Fibroblast of the aortic adventitia (primary cell): ENCODE results near the gene GALNS. TPM values are rescaled to one million over a fixed set of nuclear protein-coding genes. Genes with fewer than 3 reads are reported as not detected.

Experiments used
- DNase-seq: peaks from one replicate; pipeline ENCODE4 v3.0.0-alpha.2; 2010; ENCODE audit warnings: low read depth
- H3K4me3 ChIP-seq: 2 replicates; pipeline ENCODE4 v1.5.1; 2011; ENCODE audit warnings: low read depth, mild to moderate bottlenecking, control low read depth, low read length, moderate library complexity
- total RNA-seq: library from RNA; depleted of rRNA; stranded (reverse); fragments of >200 nt; gene quantifications from 2 replicates; pipeline ENCODE4 v1.2.3, GENCODE V29; 2012; ENCODE audit warnings: low replicate concordance
- TF ChIP-seq, protein P1 (sequence below): IDR thresholded peaks from 2 replicates; pipeline ENCODE4 v1.5.1; 2011; ENCODE audit warnings: mild to moderate bottlenecking, low read length, control low read depth, inconsistent platforms; ENCODE audit not compliant: insufficient read depth

GALNS gene
- total RNA-seq, 1 donor, result 22.5 TPM

DNA sequence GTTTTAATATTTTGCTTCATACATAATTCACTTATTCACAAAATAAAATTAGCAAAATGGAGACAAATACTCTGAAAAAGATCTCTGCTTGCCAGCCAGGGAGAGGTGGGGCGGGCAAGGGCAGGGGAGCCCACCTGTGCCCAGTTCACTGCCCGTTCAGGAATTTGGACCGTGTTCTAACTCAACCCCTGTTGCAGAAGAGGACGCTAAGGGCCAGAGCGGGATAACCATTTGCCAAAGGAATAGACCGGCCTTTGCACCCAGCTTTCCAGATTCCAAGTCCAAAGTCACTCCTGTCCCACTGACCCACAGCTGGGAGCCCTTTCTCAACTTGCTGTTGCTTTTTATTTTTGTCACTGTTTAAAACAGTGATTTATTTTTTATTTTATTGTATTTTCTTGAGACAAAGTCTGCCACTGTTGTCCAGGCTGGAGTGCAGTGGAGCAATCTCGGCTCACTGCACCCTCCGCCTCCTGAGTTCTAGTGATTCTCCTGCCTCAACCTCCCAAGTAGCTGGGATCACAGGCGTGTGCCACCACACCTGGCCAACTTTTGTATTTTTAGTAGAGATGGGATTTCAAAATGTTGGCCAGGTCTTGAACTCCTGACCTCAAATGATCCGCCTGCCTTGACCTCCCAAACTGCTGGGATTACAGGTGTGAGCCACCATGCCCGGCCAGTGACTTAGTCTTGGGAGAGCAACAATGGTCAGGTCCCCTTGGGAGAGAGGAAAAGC, 69.0 kb downstream of the GALNS start:
- TF ChIP-seq, protein P1, sequence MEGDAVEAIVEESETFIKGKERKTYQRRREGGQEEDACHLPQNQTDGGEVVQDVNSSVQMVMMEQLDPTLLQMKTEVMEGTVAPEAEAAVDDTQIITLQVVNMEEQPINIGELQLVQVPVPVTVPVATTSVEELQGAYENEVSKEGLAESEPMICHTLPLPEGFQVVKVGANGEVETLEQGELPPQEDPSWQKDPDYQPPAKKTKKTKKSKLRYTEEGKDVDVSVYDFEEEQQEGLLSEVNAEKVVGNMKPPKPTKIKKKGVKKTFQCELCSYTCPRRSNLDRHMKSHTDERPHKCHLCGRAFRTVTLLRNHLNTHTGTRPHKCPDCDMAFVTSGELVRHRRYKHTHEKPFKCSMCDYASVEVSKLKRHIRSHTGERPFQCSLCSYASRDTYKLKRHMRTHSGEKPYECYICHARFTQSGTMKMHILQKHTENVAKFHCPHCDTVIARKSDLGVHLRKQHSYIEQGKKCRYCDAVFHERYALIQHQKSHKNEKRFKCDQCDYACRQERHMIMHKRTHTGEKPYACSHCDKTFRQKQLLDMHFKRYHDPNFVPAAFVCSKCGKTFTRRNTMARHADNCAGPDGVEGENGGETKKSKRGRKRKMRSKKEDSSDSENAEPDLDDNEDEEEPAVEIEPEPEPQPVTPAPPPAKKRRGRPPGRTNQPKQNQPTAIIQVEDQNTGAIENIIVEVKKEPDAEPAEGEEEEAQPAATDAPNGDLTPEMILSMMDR, result no peak
- no peak overlapping the region for H3K4me3 ChIP-seq
- no peak for DNase-seq

DNA sequence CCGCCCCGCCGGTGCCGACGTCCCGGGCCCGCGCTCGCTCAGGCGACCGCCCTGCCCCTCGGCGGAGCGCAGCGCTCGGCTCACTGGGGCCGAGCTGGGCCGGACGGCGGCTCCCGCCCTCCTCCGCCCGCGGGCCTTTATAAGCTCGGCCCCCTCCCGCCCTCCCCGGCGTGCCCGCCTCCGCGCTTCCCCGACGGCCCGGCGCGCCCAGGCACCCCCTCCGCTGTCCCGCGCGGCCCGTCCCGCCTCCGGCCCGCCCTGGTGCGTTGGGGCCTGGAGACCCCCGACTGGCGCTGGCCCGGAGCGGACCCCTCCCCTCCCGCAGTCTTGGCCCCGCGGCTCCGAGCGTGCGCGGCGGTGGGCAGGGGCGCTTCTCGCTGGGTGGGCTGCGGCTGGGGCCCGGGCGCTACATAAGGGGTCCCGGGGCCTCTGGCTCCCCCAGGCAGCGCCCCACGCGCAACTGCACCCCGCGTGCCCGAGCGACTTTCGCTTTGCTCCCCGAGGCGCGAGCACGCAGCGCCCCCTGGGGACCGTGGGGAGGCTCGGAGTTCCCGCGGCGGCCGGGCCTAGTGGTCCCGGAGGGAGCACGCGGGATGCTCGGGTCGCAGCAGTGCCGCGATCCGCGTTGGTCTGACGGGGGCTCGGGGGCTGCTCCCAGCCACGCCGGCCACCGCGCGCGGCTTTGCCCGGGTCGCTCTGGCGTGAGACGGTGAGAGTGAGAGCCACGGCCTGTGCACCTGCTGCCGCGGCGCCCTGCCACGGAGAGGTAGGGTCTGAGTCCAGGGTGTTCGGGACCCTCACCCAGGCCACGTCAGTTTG, 71.4 kb downstream of the GALNS start, which contains the start of gene PIEZO1:
PIEZO1 (minus strand) TSS at position 115 of the 819 bp plus-strand sequence. CDS start 256 bp downstream, outside the sequence.
- peak within 1 kb of the TSS; percentile 77 for H3K4me3 ChIP-seq
- DNase-seq, result peak; percentile 62
- TF ChIP-seq, protein P1, result peak; percentile 77

DNA sequence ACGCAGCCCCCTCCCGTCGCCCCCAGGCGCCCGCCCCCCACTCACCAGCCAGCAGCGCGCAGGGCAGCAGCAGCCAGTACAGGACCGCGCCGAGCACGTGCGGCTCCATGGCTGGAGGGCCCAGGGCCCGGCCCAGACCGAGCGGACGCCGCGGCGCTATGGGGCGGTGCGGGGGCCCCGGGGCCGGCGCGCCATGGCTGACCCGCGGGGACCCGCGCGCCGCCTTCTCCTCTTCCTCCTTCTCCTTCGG, 72.0 kb downstream of the GALNS start:
- TF ChIP-seq, protein P1, result no peak
- peak overlapping the region; percentile 77 for H3K4me3 ChIP-seq
- no peak for DNase-seq

DNA sequence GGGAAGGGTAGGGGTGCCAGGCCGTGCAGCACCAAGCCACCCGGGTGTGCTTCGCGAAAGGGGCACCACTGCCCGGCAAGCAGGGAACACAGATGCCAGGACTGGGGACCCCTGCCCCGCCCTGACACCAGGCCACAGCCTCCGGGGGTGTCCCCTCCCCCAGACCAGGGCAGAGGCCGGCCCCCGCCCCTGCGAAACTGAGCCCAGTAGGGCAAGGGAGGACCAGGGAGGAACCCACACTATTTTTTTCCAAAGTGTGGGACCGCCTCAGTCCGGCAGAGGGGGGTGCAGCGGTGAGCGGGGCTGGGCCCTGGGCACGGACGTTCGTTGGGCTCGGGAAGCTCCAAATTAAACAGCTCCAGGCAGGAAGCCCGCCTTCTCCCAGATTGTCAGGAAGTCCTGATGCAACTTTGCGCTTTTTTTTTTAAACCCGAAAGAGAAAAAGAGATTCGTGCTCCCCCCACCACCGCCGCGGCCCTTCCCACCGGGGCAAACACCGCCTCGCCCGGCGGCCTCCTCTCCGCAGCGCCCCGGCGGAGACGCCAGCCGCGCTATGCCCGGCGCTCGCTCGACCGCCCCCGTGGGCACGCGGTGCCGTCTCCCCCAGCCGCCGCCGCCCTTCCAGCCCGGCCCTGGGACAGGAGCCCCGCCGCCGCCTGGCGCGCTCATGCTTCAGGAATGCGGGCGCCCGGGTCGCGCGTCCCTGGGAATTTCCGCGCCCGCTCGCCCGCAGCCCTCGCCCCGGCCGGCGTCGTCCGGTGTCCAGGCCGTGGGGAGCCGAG, 72.5 kb downstream of the GALNS start:
- peak; percentile 85 for DNase-seq
- TF ChIP-seq, protein P1, result peak; percentile 79
- peak overlapping the region; percentile 77 for H3K4me3 ChIP-seq

DNA sequence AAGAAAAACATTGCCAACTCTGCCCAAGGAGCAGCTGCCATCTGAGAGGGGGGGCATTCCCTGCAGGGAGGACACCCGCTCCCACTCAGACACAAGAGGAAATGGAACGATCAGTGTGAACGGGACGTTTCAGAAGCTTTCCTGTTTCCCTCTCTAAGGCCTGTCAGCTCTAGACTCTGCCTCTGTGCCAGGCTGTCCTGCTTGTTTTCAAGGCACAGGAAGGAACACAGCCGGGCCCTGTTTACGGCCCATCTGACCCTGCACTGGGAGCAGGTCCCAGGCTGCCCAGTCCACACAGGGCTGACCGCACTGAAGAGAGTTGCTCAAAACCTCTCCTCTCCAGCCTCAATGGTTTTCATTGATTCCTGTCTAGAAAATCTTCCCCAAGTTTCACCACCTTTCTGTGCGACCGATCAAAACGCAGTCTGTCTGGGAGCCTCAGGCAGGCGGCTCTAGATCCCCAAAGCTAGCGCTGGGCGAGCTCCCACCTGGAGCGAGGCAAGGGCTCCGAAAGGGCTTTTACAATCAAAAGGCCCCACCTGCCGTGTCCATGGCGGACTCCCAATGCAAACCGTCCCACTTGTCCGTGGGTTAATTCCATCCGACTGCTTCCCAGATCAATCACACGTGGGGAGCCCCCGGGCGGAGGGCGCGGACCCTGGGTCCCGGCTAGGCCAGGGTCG, 73.2 kb downstream of the GALNS start:
- peak; percentile 30 for DNase-seq
- TF ChIP-seq, protein P1, result no peak
- H3K4me3 ChIP-seq, result peak overlapping the region; percentile 77
